SK-N-SH (cell line): ENCODE measurements around the gene TRAPPC2L. TPM values are rescaled to one million over a fixed set of nuclear protein-coding genes. Genes with fewer than 3 reads are reported as not detected.

ENCODE experiments used
- CTCF ChIA-PET: fragments of 300-600, 350-600 bp; formaldehyde crosslinking; extraction: SDS; loops from one replicate; lab custom pipeline; 2021; lab: Yijun Ruan, JAX
- POLR2A ChIA-PET: fragments of 350-600 bp; sonication (Branson Sonifier 250); formaldehyde crosslinking; extraction: SDS; loops from one replicate; lab custom pipeline; 2020; ENCODE audit warnings: antibody characterized with exemption, inconsistent platforms; lab: Yijun Ruan, JAX
- DNase-seq: peaks from one replicate; pipeline ENCODE4 v3.0.0; 2012
- H2AFZ ChIP-seq: fragments of 200-600 bp; sonication (generic); 2 replicates; pipeline ENCODE4 v1.8.1; 2016; ENCODE audit warnings: antibody characterized with exemption, mild to moderate bottlenecking, low read depth
- H3F3A ChIP-seq: fragments of 200-600 bp; sonication (generic); replicated peaks from 2 replicates; pipeline ENCODE3; 2016; ENCODE audit warnings: antibody characterized with exemption, mild to moderate bottlenecking; ENCODE audit not compliant: insufficient read depth
- H3K27ac ChIP-seq, 2 experiments: fragments of 200-500 bp in 1 of 2; fragments of 200-600 bp in 1 of 2; sonication (Bioruptor generic) in 1 of 2; sonication (generic), shearing (Covaris generic) in 1 of 2; 2 replicates each; pipeline versions ENCODE4 v1.5.1 to v1.6.1; 2014 to 2016; ENCODE audit warnings: low read depth in 2 of 2, inconsistent platforms in 1 of 2, low read length in 1 of 2, mild to moderate bottlenecking in 1 of 2, mixed read lengths in 1 of 2
- H3K27me3 ChIP-seq: fragments of 200-600 bp; sonication (generic), shearing (Covaris generic); 2 replicates; pipeline ENCODE4 v1.6.1; 2016; ENCODE audit warnings: mixed run types; ENCODE audit not compliant: insufficient read depth
- H3K36me3 ChIP-seq, 2 experiments: fragments of 200-500 bp in 1 of 2; fragments of 200-600 bp in 1 of 2; sonication (Bioruptor generic) in 1 of 2; sonication (generic) in 1 of 2; replicated peaks in 1 of 2; 2 replicates each; pipeline versions ENCODE3 to v1.5.1; 2014 to 2016; ENCODE audit warnings: low read length in 1 of 2, mild to moderate bottlenecking in 1 of 2; ENCODE audit not compliant: insufficient read depth in 2 of 2, control insufficient read depth in 1 of 2
- H3K4me1 ChIP-seq, 2 experiments: fragments of 200-500 bp in 1 of 2; fragments of 200-600 bp in 1 of 2; sonication (Bioruptor generic) in 1 of 2; sonication (generic), shearing (Covaris generic) in 1 of 2; 2 replicates each; pipeline versions ENCODE4 v1.5.1 to v1.6.1; 2014 to 2016; ENCODE audit warnings: low read depth in 1 of 2, low read length in 1 of 2, mixed run types in 1 of 2; ENCODE audit not compliant: insufficient read depth in 2 of 2, control insufficient read depth in 1 of 2
- H3K4me2 ChIP-seq: fragments of 200-600 bp; sonication (generic), shearing (Covaris generic); 2 replicates; pipeline ENCODE4 v1.6.1; 2017; ENCODE audit warnings: mixed run types
- H3K4me3 ChIP-seq, 2 experiments: fragments of 200-500 bp in 1 of 2; fragments of 200-600 bp in 1 of 2; sonication (Bioruptor generic) in 1 of 2; sonication (generic), shearing (Covaris generic) in 1 of 2; 2 replicates each; pipeline versions ENCODE4 v1.5.1 to v1.8.1; 2014 to 2016; ENCODE audit warnings: low read depth in 2 of 2, inconsistent platforms in 1 of 2, low read length in 1 of 2, mild to moderate bottlenecking in 1 of 2, mixed read lengths in 1 of 2, moderate library complexity in 1 of 2
- H3K79me2 ChIP-seq: fragments of 200-600 bp; sonication (generic); 2 replicates; pipeline ENCODE4 v1.8.1; 2017; ENCODE audit warnings: mild to moderate bottlenecking; ENCODE audit not compliant: insufficient read depth
- H3K9ac ChIP-seq: fragments of 200-600 bp; sonication (generic); 2 replicates; pipeline ENCODE4 v1.6.1; 2017; ENCODE audit warnings: mixed run types
- H3K9me2 ChIP-seq: fragments of 200-600 bp; sonication (generic); 2 replicates; pipeline ENCODE4 v1.6.1; 2017; ENCODE audit warnings: mixed run types
- H3K9me3 ChIP-seq: fragments of 200-600 bp; sonication (generic); 2 replicates; pipeline ENCODE4 v1.6.1; 2017; ENCODE audit warnings: mixed run types, mild to moderate bottlenecking, moderate library complexity
- H4K20me1 ChIP-seq: fragments of 200-600 bp; sonication (generic); 2 replicates; pipeline ENCODE4 v1.6.1; 2017; ENCODE audit warnings: mild to moderate bottlenecking, mixed run types; ENCODE audit not compliant: insufficient read depth
- CHD2 ChIP-seq: fragments of 150-350 bp; IDR thresholded peaks from 2 replicates; pipeline ENCODE4 v1.6.1; 2018; ENCODE audit warnings: low read length; ENCODE audit not compliant: partially characterized antibody
- CTCF ChIP-seq: fragments of 200-600 bp; sonication (generic); IDR thresholded peaks from 2 replicates; pipeline ENCODE4 v1.6.1; 2017; ENCODE audit warnings: antibody characterized with exemption, mild to moderate bottlenecking, moderate library complexity
- ELF1 ChIP-seq: IDR thresholded peaks from 2 replicates; pipeline ENCODE4 v1.4.0; 2012
- EP300 ChIP-seq, 2 experiments: IDR thresholded peaks; 2 replicates each; pipeline versions ENCODE4 v1.4.0 to v1.6.1; 2012; ENCODE audit warnings: borderline replicate concordance in 1 of 2, low read depth in 1 of 2, low read length in 1 of 2
- FOSL2 ChIP-seq: IDR thresholded peaks from 2 replicates; pipeline ENCODE4 v1.4.0; 2012; ENCODE audit warnings: low read depth, mild to moderate bottlenecking, moderate library complexity, borderline replicate concordance
- FOXM1 ChIP-seq: IDR thresholded peaks from 2 replicates; pipeline ENCODE4 v1.4.0; 2012; ENCODE audit warnings: low read depth, mild to moderate bottlenecking
- GABPA ChIP-seq: IDR thresholded peaks from 2 replicates; pipeline ENCODE4 v1.4.0; 2012; ENCODE audit warnings: low read depth, mild to moderate bottlenecking
- GATA2 ChIP-seq: sonication (generic); formaldehyde crosslinking; IDR thresholded peaks from 2 replicates; pipeline ENCODE4 v1.5.0; 2020; ENCODE audit warnings: mild to moderate bottlenecking, missing genetic modification reagents
- JUND ChIP-seq: IDR thresholded peaks from 2 replicates; pipeline ENCODE4 v1.4.0; 2012
- MEF2A ChIP-seq: IDR thresholded peaks from 2 replicates; pipeline ENCODE4 v1.4.0; 2012; ENCODE audit warnings: low read depth, borderline replicate concordance
- NRF1 ChIP-seq: IDR thresholded peaks from 2 replicates; pipeline ENCODE4 v1.6.1; 2012; ENCODE audit warnings: low read depth, mild to moderate bottlenecking, low read length
- RFX5 ChIP-seq: IDR thresholded peaks from 2 replicates; pipeline ENCODE4 v1.6.1; 2012; ENCODE audit warnings: mild to moderate bottlenecking, improper control_type of control experiment, low read length
- SMC3 ChIP-seq: IDR thresholded peaks from 2 replicates; pipeline ENCODE4 v1.6.1; 2012; ENCODE audit warnings: low read depth, low read length, improper control_type of control experiment
- TCF12 ChIP-seq: IDR thresholded peaks from 2 replicates; pipeline ENCODE4 v1.4.0; 2012
- TEAD4 ChIP-seq: IDR thresholded peaks from 2 replicates; pipeline ENCODE4 v1.4.0; 2012; ENCODE audit warnings: mild to moderate bottlenecking, borderline replicate concordance; ENCODE audit not compliant: insufficient read depth
- USF1 ChIP-seq: IDR thresholded peaks from 2 replicates; pipeline ENCODE4 v1.4.0; 2012; ENCODE audit warnings: low read depth, borderline replicate concordance
- WGBS: methylation state at CpG from one replicate; pipeline ENCODE4 v1.1.6; 2017; ENCODE audit warnings: low lambda C conversion rate; 5-methylcytosine and 5-hydroxymethylcytosine counted together
- polyA plus RNA-seq, 3 experiments: library from polyadenylated mRNA; depleted of rRNA; stranded (reverse); fragments of >200 nt; gene quantifications; 2 replicates each; pipeline ENCODE4 v1.2.3, GENCODE V29; 2012
- TF ChIP-seq, protein P1 (sequence below): IDR thresholded peaks from 2 replicates; pipeline ENCODE4 v1.4.0; 2012; ENCODE audit warnings: low read depth, borderline replicate concordance
- TF ChIP-seq, protein P2 (sequence below): IDR thresholded peaks from 2 replicates; pipeline ENCODE4 v1.6.1; 2012; ENCODE audit warnings: mild to moderate bottlenecking, low read depth, low read length, moderate library complexity
- TF ChIP-seq, protein P3 (sequence below): IDR thresholded peaks from 2 replicates; pipeline ENCODE4; 2012

The TRAPPC2L gene
- polyA plus RNA-seq, 1 of the 3 experiments (the other 2 are of a cell fraction) = 73.9 TPM

DNA sequence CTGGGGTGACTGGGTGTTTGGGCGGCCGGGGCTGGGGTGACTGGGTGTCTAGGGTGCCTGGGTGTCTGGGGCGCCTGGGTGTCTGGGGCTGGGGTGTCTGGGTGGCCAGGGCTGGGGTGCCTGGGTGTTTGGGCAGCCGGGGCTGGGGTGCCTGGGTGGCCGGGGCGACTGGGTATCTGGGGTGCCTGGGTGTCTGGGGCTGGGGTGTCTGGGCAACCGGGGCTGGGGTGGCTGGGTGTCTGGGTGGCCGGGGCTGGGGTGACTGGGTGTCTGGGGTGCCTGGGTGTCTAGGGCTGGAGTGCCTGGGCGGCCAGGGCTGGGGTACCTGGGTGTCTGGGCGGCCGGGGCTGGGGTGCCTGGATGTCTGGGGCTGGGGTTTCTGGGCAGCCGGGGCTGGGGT lies 31.8 kb upstream of the TRAPPC2L start:
- no peak overlapping the region for H3K27ac ChIP-seq
- H4K20me1 ChIP-seq = no peaks in the 10 kb centered on the region
- H3K9me3 ChIP-seq = no peaks in the 10 kb centered on the region
- no peaks in the 10 kb centered on the region for H3K9me2 ChIP-seq
- H3K79me2 ChIP-seq = no peaks in the 10 kb centered on the region
- no peaks in the 10 kb centered on the region for H3K27me3 ChIP-seq
- ChIA-PET POLR2A (no interaction called here), CTCF (interaction anchor here (1.2 kb wide), 2 partner anchors 9 to 342 kb away, joined by 3 read pairs; no protein-coding TSS in a partner anchor)
- H3K4me3 ChIP-seq = no peak overlapping the region
- no peaks in the 10 kb centered on the region for H3F3A ChIP-seq
- no peak for TF ChIP-seq EP300 (IDR thresholded peaks at IDR 0.05; ENCODE audit: borderline replicate concordance in 1 of 2, low read depth in 1 of 2, low read length in 1 of 2)
- TF ChIP-seq JUND = no peak
- TF ChIP-seq, protein P1, sequence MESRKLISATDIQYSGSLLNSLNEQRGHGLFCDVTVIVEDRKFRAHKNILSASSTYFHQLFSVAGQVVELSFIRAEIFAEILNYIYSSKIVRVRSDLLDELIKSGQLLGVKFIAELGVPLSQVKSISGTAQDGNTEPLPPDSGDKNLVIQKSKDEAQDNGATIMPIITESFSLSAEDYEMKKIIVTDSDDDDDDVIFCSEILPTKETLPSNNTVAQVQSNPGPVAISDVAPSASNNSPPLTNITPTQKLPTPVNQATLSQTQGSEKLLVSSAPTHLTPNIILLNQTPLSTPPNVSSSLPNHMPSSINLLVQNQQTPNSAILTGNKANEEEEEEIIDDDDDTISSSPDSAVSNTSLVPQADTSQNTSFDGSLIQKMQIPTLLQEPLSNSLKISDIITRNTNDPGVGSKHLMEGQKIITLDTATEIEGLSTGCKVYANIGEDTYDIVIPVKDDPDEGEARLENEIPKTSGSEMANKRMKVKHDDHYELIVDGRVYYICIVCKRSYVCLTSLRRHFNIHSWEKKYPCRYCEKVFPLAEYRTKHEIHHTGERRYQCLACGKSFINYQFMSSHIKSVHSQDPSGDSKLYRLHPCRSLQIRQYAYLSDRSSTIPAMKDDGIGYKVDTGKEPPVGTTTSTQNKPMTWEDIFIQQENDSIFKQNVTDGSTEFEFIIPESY = no peak
- no peak for TF ChIP-seq USF1
- TF ChIP-seq GABPA = no peak
- TF ChIP-seq, protein P2, sequence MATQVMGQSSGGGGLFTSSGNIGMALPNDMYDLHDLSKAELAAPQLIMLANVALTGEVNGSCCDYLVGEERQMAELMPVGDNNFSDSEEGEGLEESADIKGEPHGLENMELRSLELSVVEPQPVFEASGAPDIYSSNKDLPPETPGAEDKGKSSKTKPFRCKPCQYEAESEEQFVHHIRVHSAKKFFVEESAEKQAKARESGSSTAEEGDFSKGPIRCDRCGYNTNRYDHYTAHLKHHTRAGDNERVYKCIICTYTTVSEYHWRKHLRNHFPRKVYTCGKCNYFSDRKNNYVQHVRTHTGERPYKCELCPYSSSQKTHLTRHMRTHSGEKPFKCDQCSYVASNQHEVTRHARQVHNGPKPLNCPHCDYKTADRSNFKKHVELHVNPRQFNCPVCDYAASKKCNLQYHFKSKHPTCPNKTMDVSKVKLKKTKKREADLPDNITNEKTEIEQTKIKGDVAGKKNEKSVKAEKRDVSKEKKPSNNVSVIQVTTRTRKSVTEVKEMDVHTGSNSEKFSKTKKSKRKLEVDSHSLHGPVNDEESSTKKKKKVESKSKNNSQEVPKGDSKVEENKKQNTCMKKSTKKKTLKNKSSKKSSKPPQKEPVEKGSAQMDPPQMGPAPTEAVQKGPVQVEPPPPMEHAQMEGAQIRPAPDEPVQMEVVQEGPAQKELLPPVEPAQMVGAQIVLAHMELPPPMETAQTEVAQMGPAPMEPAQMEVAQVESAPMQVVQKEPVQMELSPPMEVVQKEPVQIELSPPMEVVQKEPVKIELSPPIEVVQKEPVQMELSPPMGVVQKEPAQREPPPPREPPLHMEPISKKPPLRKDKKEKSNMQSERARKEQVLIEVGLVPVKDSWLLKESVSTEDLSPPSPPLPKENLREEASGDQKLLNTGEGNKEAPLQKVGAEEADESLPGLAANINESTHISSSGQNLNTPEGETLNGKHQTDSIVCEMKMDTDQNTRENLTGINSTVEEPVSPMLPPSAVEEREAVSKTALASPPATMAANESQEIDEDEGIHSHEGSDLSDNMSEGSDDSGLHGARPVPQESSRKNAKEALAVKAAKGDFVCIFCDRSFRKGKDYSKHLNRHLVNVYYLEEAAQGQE = no peak
- no peak for TF ChIP-seq MEF2A
- TF ChIP-seq FOSL2 = no peak
- no peak for TF ChIP-seq NRF1
- no peak for TF ChIP-seq GATA2 (CRISPR knock-in tag)
- no peak for TF ChIP-seq TEAD4
- TF ChIP-seq TCF12 = no peak
- no peak for TF ChIP-seq SMC3
- no peak for TF ChIP-seq CTCF
- no peak for TF ChIP-seq RFX5
- TF ChIP-seq, protein P3, sequence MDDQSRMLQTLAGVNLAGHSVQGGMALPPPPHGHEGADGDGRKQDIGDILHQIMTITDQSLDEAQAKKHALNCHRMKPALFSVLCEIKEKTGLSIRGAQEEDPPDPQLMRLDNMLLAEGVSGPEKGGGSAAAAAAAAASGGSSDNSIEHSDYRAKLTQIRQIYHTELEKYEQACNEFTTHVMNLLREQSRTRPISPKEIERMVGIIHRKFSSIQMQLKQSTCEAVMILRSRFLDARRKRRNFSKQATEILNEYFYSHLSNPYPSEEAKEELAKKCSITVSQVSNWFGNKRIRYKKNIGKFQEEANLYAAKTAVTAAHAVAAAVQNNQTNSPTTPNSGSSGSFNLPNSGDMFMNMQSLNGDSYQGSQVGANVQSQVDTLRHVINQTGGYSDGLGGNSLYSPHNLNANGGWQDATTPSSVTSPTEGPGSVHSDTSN = no peak
- no peak for TF ChIP-seq ELF1
- no peak for TF ChIP-seq FOXM1
- no peak for TF ChIP-seq CHD2
- no peak overlapping the region for H3K9ac ChIP-seq
- H3K4me2 ChIP-seq = no peak overlapping the region
- H3K36me3 ChIP-seq = peaks cover 0 to 19% of the 10 kb centered on the region in 2 experiments
- H2AFZ ChIP-seq = no peak overlapping the region
- no peak for DNase-seq
- no peaks in the 10 kb centered on the region for H3K4me1 ChIP-seq
- WGBS = no CpG with 5 or more reads among the region's 12 CpGs
